ENCODE results near the gene KLRF1.
"Not testable (repeated sequence)": the region's sequence is repeated elsewhere in the genome, so short reads cannot be mapped to it uniquely, and the experiment has no call there.

Gene KLRF1

GRCh38 chr12:9872162-9872561 lies 44.9 kb downstream of the KLRF1 start:
- no peak for DNase-seq

- DNase-seq, result no peak
Measured at GRCh38 chr12:9872742-9873141, 45.5 kb downstream of the KLRF1 start.

GRCh38 chr12:9876120-9876519 lies 48.8 kb downstream of the KLRF1 start:
- DNase-seq, result not testable (repeated sequence)

GRCh38 chr12:9880532-9881078 lies 53.3 kb downstream of the KLRF1 start:
- no peak for DNase-seq

- no peak for DNase-seq
Measured at GRCh38 chr12:9881246-9881645, 54.0 kb downstream of the KLRF1 start, which contains the start of gene KLRF2. Gene KLRF2, plus strand, starts transcription at chr12:9881489. Its CDS starts 107 bp downstream, at chr12:9881596.

- DNase-seq, result no peak
Measured at GRCh38 chr12:9881988-9882387, 54.7 kb downstream of the KLRF1 start.

- DNase-seq, result no peak
Measured at GRCh38 chr12:9883175-9883574, 55.9 kb downstream of the KLRF1 start.

GRCh38 chr12:9888665-9889273 lies 61.5 kb downstream of the KLRF1 start:
- no peak for DNase-seq
